ENCODE data around the gene ADRA2A. TPM values are rescaled to one million over a fixed set of nuclear protein-coding genes. Genes with fewer than 3 reads are reported as not detected.

ADRA2A gene
- polyA plus RNA-seq, 1 donor (not counting 4 experiments of a cell fraction or from before 2014, with no cell fraction given), result not detected

- no peaks in the 10 kb centered on the region for H3K9me1 ChIP-seq (ENCODE audit: control insufficient read depth, extremely low read depth, insufficient read depth, low read length)
- no peak overlapping the region for H3K4me3 ChIP-seq (ENCODE audit: control insufficient read depth in 2 of 3, extremely low read depth in 1 of 3, insufficient read depth in 2 of 3, low read depth in 1 of 3, low read length in 3 of 3)
- no peak for FAIRE-seq
- no peak overlapping the region for H3K27ac ChIP-seq (ENCODE audit: control insufficient read depth, insufficient read depth, low read length)
- DNase-seq (ENCODE audit: low read depth, low spot score), result no peak
- no peak overlapping the region for H3K9ac ChIP-seq (ENCODE audit: control insufficient read depth, extremely low read depth, insufficient read depth, low read length)
- TF ChIP-seq EZH2 (IDR thresholded peaks at IDR 0.05; ENCODE audit: low read length) (no peak), CTCF (optimal IDR thresholded peaks at IDR 0.05 in 1 of 3, IDR thresholded peaks at IDR 0.05 in 1 of 3, conservative IDR thresholded peaks at IDR 0.05 in 1 of 3; ENCODE audit: extremely low read depth in 1 of 3, insufficient read depth in 2 of 3, low read length in 3 of 3) (no peak)
- H4K20me1 ChIP-seq (ENCODE audit: control insufficient read depth, extremely low read depth, insufficient read depth, low read length), result no peaks in the 10 kb centered on the region
- dilution Hi-C loops (cut with MboI; ENCODE audit: extremely low pct_ligation_motif_present, low sequenced_read_pairs), result no loop called here
- no peaks in the 10 kb centered on the region for H3K36me3 ChIP-seq (ENCODE audit: control insufficient read depth in 2 of 2, extremely low read depth in 1 of 2, insufficient read depth in 2 of 2, low read length in 2 of 2)
- H3K4me1 ChIP-seq (ENCODE audit: control insufficient read depth, extremely low read depth, insufficient read depth, low read length), result no peaks in the 10 kb centered on the region
- no peak overlapping the region for H3K4me2 ChIP-seq (ENCODE audit: control insufficient read depth, extremely low read depth, insufficient read depth, low read depth, low read length)
- no peaks in the 10 kb centered on the region for H3K27me3 ChIP-seq (ENCODE audit: control insufficient read depth, extremely low read depth, insufficient read depth, low read length)
- H3K9me3 ChIP-seq (ENCODE audit: control insufficient read depth, low read depth, low read length), result no peaks in the 10 kb centered on the region
- H3K79me2 ChIP-seq (ENCODE audit: control insufficient read depth, insufficient read depth, low read length), result no peaks in the 10 kb centered on the region
- H2AFZ ChIP-seq (ENCODE audit: control insufficient read depth, low read length), result no peak overlapping the region
Observed at GRCh38 chr10:111112333-111112732, 35.5 kb downstream of the ADRA2A start.

- Histone ChIP-seq H3K79me2 (ENCODE audit: control insufficient read depth, insufficient read depth, low read length) (no peaks in the 10 kb centered on the region), H2AFZ (ENCODE audit: control insufficient read depth, low read length) (no peak overlapping the region), H3K27ac (ENCODE audit: control insufficient read depth, insufficient read depth, low read length) (no peak overlapping the region), H4K20me1 (ENCODE audit: control insufficient read depth, extremely low read depth, insufficient read depth, low read length) (no peaks in the 10 kb centered on the region), H3K9ac (ENCODE audit: control insufficient read depth, extremely low read depth, insufficient read depth, low read length) (no peak overlapping the region), H3K36me3 (ENCODE audit: control insufficient read depth in 2 of 2, extremely low read depth in 1 of 2, insufficient read depth in 2 of 2, low read length in 2 of 2) (no peaks in the 10 kb centered on the region), H3K27me3 (ENCODE audit: control insufficient read depth, extremely low read depth, insufficient read depth, low read length) (no peaks in the 10 kb centered on the region), H3K4me3 (ENCODE audit: control insufficient read depth in 2 of 3, extremely low read depth in 1 of 3, insufficient read depth in 2 of 3, low read depth in 1 of 3, low read length in 3 of 3) (no peak overlapping the region), H3K9me3 (ENCODE audit: control insufficient read depth, low read depth, low read length) (no peaks in the 10 kb centered on the region), H3K9me1 (ENCODE audit: control insufficient read depth, extremely low read depth, insufficient read depth, low read length) (no peaks in the 10 kb centered on the region), H3K4me1 (ENCODE audit: control insufficient read depth, extremely low read depth, insufficient read depth, low read length) (no peaks in the 10 kb centered on the region), H3K4me2 (ENCODE audit: control insufficient read depth, extremely low read depth, insufficient read depth, low read depth, low read length) (no peak overlapping the region)
- TF ChIP-seq CTCF (optimal IDR thresholded peaks at IDR 0.05 in 1 of 3, IDR thresholded peaks at IDR 0.05 in 1 of 3, conservative IDR thresholded peaks at IDR 0.05 in 1 of 3; ENCODE audit: extremely low read depth in 1 of 3, insufficient read depth in 2 of 3, low read length in 3 of 3), result no peak
- no peak for TF ChIP-seq EZH2 (IDR thresholded peaks at IDR 0.05; ENCODE audit: low read length)
- FAIRE-seq (no peak), DNase-seq (ENCODE audit: low read depth, low spot score) (no peak)
- dilution Hi-C loops (cut with MboI; ENCODE audit: extremely low pct_ligation_motif_present, low sequenced_read_pairs), result no loop called here
Observed at GRCh38 chr10:111113238-111113960, 36.6 kb downstream of the ADRA2A start.
